Activated T-cell treated with anti-CD3 and anti-CD28 coated beads, Interleukin-2, amount 50 U/mL, for 1 hour (primary cell): ENCODE results near the gene RGMB.

Source experiments
- DNase-seq: peaks from one replicate; pipeline ENCODE4 v3.0.0-alpha.2; 2020

The RGMB gene

GRCh38 chr5:98768960-98769209 is 4.6 kb upstream of the RGMB start:
- DNase-seq, result no peak

- peak; percentile 60 for DNase-seq
Measured at GRCh38 chr5:98769210-98769958, 4.1 kb upstream of the RGMB start.

GRCh38 chr5:98769959-98770208 is 3.6 kb upstream of the RGMB start:
- DNase-seq, result no peak

GRCh38 chr5:98770209-98770910 is 3.1 kb upstream of the RGMB start:
- peak; percentile 35 for DNase-seq

GRCh38 chr5:98770911-98771322 is 2.5 kb upstream of the RGMB start:
- no peak for DNase-seq

GRCh38 chr5:98771382-98772109 is 1.9 kb upstream of the RGMB start:
- DNase-seq, result no peak

GRCh38 chr5:98772415-98773213 is 849 bp upstream of the RGMB start:
- peak; percentile 64 for DNase-seq

GRCh38 chr5:98773214-98773463 is 324 bp upstream of the RGMB start:
- no peak for DNase-seq

- DNase-seq, result peak; percentile 72
Measured at GRCh38 chr5:98774192-98775033, 950 bp downstream of the RGMB start.

- no peak for DNase-seq
Measured at GRCh38 chr5:98775246-98776065, 2.0 kb downstream of the RGMB start.

GRCh38 chr5:98776066-98776705 is 2.7 kb downstream of the RGMB start:
- DNase-seq, result no peak

GRCh38 chr5:98777295-98777694 is 3.8 kb downstream of the RGMB start:
- no peak for DNase-seq

GRCh38 chr5:98779264-98779877 is 5.9 kb downstream of the RGMB start:
- no peak for DNase-seq

- no peak for DNase-seq
Measured at GRCh38 chr5:98780390-98780789, 6.9 kb downstream of the RGMB start.

GRCh38 chr5:98781520-98781919 is 8.1 kb downstream of the RGMB start:
- no peak for DNase-seq

- DNase-seq, result no peak
Measured at GRCh38 chr5:98781964-98782363, 8.5 kb downstream of the RGMB start.

GRCh38 chr5:98783051-98783649 is 9.7 kb downstream of the RGMB start:
- DNase-seq, result no peak

- no peak for DNase-seq
Measured at GRCh38 chr5:98784411-98784810, 10.9 kb downstream of the RGMB start.

GRCh38 chr5:98785244-98785643 is 11.8 kb downstream of the RGMB start:
- no peak for DNase-seq

GRCh38 chr5:98786191-98786853 is 12.9 kb downstream of the RGMB start:
- DNase-seq, result no peak
